Muscle of leg (tissue), 11 donors: ENCODE data around the gene TXLNG. TPM values are rescaled to one million over a fixed set of nuclear protein-coding genes. Genes with fewer than 3 reads are reported as not detected.

ENCODE experiments used
- DNase-seq: peaks from one replicate; pipeline ENCODE4 v3.0.0; 2013
- H3K27ac ChIP-seq: one replicate; pipeline ENCODE4 v1.5.1; 2013; ENCODE audit warnings: mild to moderate bottlenecking, low read length, control low read depth
- H3K27me3 ChIP-seq: one replicate; pipeline ENCODE4 v1.6.1; 2013; ENCODE audit warnings: low read length; ENCODE audit not compliant: control insufficient read depth, insufficient read depth
- H3K36me3 ChIP-seq: one replicate; pipeline ENCODE4 v1.6.1; 2013; ENCODE audit warnings: low read length; ENCODE audit not compliant: control insufficient read depth, insufficient read depth
- H3K4me1 ChIP-seq: one replicate; pipeline ENCODE4 v1.6.1; 2013; ENCODE audit warnings: low read length; ENCODE audit not compliant: control insufficient read depth, insufficient read depth
- H3K4me3 ChIP-seq: one replicate; pipeline ENCODE4 v1.5.1; 2013; ENCODE audit warnings: low read length, control low read depth
- H3K9me3 ChIP-seq: replicated peaks from 2 replicates; pipeline ENCODE4 v1.6.1; 2013; ENCODE audit warnings: low read depth, low read length; ENCODE audit not compliant: control insufficient read depth
- WGBS: methylation state at CpG from one replicate; pipeline ENCODE4 v1.1.5; 2013; ENCODE audit warnings: missing lambda C conversion rate; ENCODE audit not compliant: insufficient coverage; 5-methylcytosine and 5-hydroxymethylcytosine counted together
- polyA plus RNA-seq, 8 donors: library from polyadenylated mRNA; unstranded; fragments of 120-200 nt; gene quantifications; one replicate each; pipeline versions ENCODE4 v1.2.1 to v1.2.3, GENCODE V29; 2013; ENCODE audit warnings: inconsistent platforms in 1 of 8, low replicate concordance in 1 of 8; ENCODE audit not compliant: insufficient read length in 8 of 8, insufficient read depth in 1 of 8
- total RNA-seq: library from RNA; stranded (reverse); fragments of 120-200 nt; gene quantifications from one replicate; pipeline ENCODE4 v1.2.4, GENCODE V29; 2013

Gene TXLNG
- total and polyA plus RNA-seq, 9 donors = 6.7 to 10.0 (median 7.6) TPM

- peaks cover 32% of the 10 kb centered on the region for H3K27me3 ChIP-seq
- peaks cover 12% of the 10 kb centered on the region for H3K4me1 ChIP-seq
- WGBS = no CpG with 5 or more reads among the region's 6 CpGs
- DNase-seq = no peak
- no peak overlapping the region for H3K27ac ChIP-seq
- no peak overlapping the region for H3K4me3 ChIP-seq
- H3K9me3 ChIP-seq = no peaks in the 10 kb centered on the region
- H3K36me3 ChIP-seq = peaks cover 27% of the 10 kb centered on the region
Measured at GRCh38 chrX:16834806-16835205, 48.5 kb downstream of the TXLNG start.

GRCh38 chrX:16836371-16836770, 50.1 kb downstream of the TXLNG start:
- WGBS = 68% methylated on average over 6 of the region's 9 CpGs
- H3K9me3 ChIP-seq = no peaks in the 10 kb centered on the region
- no peak overlapping the region for H3K4me3 ChIP-seq
- H3K27me3 ChIP-seq = peaks cover 27% of the 10 kb centered on the region
- DNase-seq = no peak
- H3K36me3 ChIP-seq = peaks cover 31% of the 10 kb centered on the region
- H3K4me1 ChIP-seq = peaks cover 16% of the 10 kb centered on the region
- no peak overlapping the region for H3K27ac ChIP-seq

- H3K9me3 ChIP-seq = no peaks in the 10 kb centered on the region
- H3K36me3 ChIP-seq = peaks cover 29% of the 10 kb centered on the region
- WGBS = 77% methylated on average over 7 of the region's 11 CpGs
- peaks cover 23% of the 10 kb centered on the region for H3K27me3 ChIP-seq
- peak overlapping the region; percentile 84 for H3K27ac ChIP-seq
- H3K4me1 ChIP-seq = peaks cover 16% of the 10 kb centered on the region
- H3K4me3 ChIP-seq = no peak overlapping the region
- peak; percentile 26 for DNase-seq
Measured at GRCh38 chrX:16838202-16839066, 52.2 kb downstream of the TXLNG start.

GRCh38 chrX:16839219-16839851, 53.1 kb downstream of the TXLNG start:
- 72% methylated on average over 3 of the region's 5 CpGs for whole genome bisulfite sequencing
- Histone ChIP-seq H3K9me3 (no peaks in the 10 kb centered on the region), H3K4me3 (no peak overlapping the region), H3K27ac (peak overlapping the region; percentile 84), H3K27me3 (peaks cover 23% of the 10 kb centered on the region), H3K36me3 (peaks cover 31% of the 10 kb centered on the region), H3K4me1 (peaks cover 16% of the 10 kb centered on the region)
- peak; percentile 20 for DNase-seq

GRCh38 chrX:16839852-16840460, 53.7 kb downstream of the TXLNG start:
- H3K36me3 ChIP-seq = peaks cover 29% of the 10 kb centered on the region

GRCh38 chrX:16842684-16843083, 56.4 kb downstream of the TXLNG start:
- Histone ChIP-seq H3K36me3 (peaks cover 27% of the 10 kb centered on the region), H3K27ac (no peak overlapping the region), H3K4me1 (peaks cover 16% of the 10 kb centered on the region), H3K4me3 (no peak overlapping the region), H3K9me3 (no peaks in the 10 kb centered on the region), H3K27me3 (peaks cover 20% of the 10 kb centered on the region)
- WGBS = 100% methylated on average over 1 of the region's 3 CpGs
- DNase-seq = no peak

More at GRCh38 chrX:16839852-16840460, 53.7 kb downstream of the TXLNG start:
- Histone ChIP-seq H3K4me1 (peaks cover 16% of the 10 kb centered on the region), H3K27me3 (peaks cover 21% of the 10 kb centered on the region), H3K9me3 (no peaks in the 10 kb centered on the region), H3K27ac (peak overlapping the region; percentile 9), H3K4me3 (no peak overlapping the region)
- DNase-seq = no peak
- WGBS = 83% methylated on average over 9 of the region's 14 CpGs

- Histone ChIP-seq H3K27me3 (peaks cover 20% of the 10 kb centered on the region), H3K36me3 (peaks cover 23% of the 10 kb centered on the region), H3K4me1 (peaks cover 16% of the 10 kb centered on the region), H3K27ac (no peak overlapping the region), H3K9me3 (no peaks in the 10 kb centered on the region), H3K4me3 (no peak overlapping the region)
- WGBS = 86% methylated on average over 1 of the region's 3 CpGs
- no peak for DNase-seq
Measured at GRCh38 chrX:16843208-16843909, 57.1 kb downstream of the TXLNG start.

GRCh38 chrX:16845686-16846085, 59.4 kb downstream of the TXLNG start:
- WGBS = no CpG with 5 or more reads among the region's 2 CpGs
- Histone ChIP-seq H3K27me3 (peaks cover 24% of the 10 kb centered on the region), H3K4me1 (no peaks in the 10 kb centered on the region), H3K36me3 (peaks cover 27% of the 10 kb centered on the region), H3K27ac (no peak overlapping the region), H3K9me3 (no peaks in the 10 kb centered on the region), H3K4me3 (no peak overlapping the region)
- no peak for DNase-seq

- WGBS = 56% methylated on average over 5 of the region's 6 CpGs
- DNase-seq = no peak
- peaks cover 31% of the 10 kb centered on the region for H3K36me3 ChIP-seq
- no peaks in the 10 kb centered on the region for H3K4me1 ChIP-seq
- H3K4me3 ChIP-seq = no peak overlapping the region
- peaks cover 34% of the 10 kb centered on the region for H3K27me3 ChIP-seq
- H3K27ac ChIP-seq = no peak overlapping the region
- no peaks in the 10 kb centered on the region for H3K9me3 ChIP-seq
Measured at GRCh38 chrX:16848541-16848940, 62.3 kb downstream of the TXLNG start.
